ENCODE results near the gene RAB30. TPM values are rescaled to one million over a fixed set of nuclear protein-coding genes. Genes with fewer than 3 reads are reported as not detected.
"Not testable (repeated sequence)": the region's sequence is repeated elsewhere in the genome, so short reads cannot be mapped to it uniquely, and the experiment has no call there.

Gene RAB30
- total RNA-seq, 2 experiments from 2014 or later, result 8.8 to 13.3 TPM

DNA sequence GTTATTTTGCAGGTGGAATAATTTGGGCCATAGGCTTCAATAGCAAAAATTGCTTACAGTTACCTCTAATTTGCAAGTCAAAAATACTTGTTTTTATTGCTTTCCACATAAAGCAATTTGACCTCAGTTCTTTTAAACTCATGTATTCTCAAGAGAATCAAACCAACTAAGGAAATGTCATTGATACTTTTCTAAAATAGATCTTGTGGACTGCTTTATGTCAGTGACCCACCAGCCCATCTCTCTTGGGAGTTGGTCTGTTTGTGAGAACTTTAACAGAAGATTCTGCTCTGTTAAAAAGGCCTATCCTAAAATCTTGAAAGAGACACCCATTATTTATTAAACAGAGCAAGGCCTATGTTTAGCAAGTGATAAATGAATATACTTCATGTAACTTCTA is 94.9 kb downstream of the RAB30 start:
- peaks cover 15% of the 10 kb centered on the region for H3K36me3 Mint-ChIP-seq (ENCODE audit: low read depth)
- no peak overlapping the region for H3K4me3 Mint-ChIP-seq
- POLR2A ChIA-PET, result no interaction called here
- H3K27me3 Mint-ChIP-seq (ENCODE audit: low read depth), result peaks cover 6% of the 10 kb centered on the region
- H3K4me1 Mint-ChIP-seq (ENCODE audit: low read depth), result peaks cover 27% of the 10 kb centered on the region
- no peaks in the 10 kb centered on the region for H3K9me3 Mint-ChIP-seq (ENCODE audit: insufficient read depth)
- DNase-seq (no peak), ATAC-seq (no peak)
- CTCF ChIA-PET, result interaction anchor here (1.4 kb wide), 1 partner anchor 50 kb away, joined by 4 read pairs; no protein-coding TSS in a partner anchor
- H3K27ac Mint-ChIP-seq, result no peak overlapping the region

GRCh38 chr11:82975882-82976281 is 95.8 kb downstream of the RAB30 start:
- Mint-ChIP-seq H3K27me3 (ENCODE audit: low read depth) (peaks cover 6% of the 10 kb centered on the region), H3K27ac (no peak overlapping the region), H3K4me3 (no peak overlapping the region), H3K9me3 (ENCODE audit: insufficient read depth) (no peaks in the 10 kb centered on the region), H3K4me1 (ENCODE audit: low read depth) (peaks cover 35% of the 10 kb centered on the region), H3K36me3 (ENCODE audit: low read depth) (peaks cover 13% of the 10 kb centered on the region)
- ChIA-PET POLR2A (no interaction called here), CTCF (interaction anchor here (1.4 kb wide), 1 partner anchor 49 kb away, joined by 4 read pairs; no protein-coding TSS in a partner anchor)
- no peak for ATAC-seq
- no peak for DNase-seq

GRCh38 chr11:82974851-82975250 is 96.8 kb downstream of the RAB30 start:
- no peak overlapping the region for H3K27ac Mint-ChIP-seq
- H3K4me1 Mint-ChIP-seq (ENCODE audit: low read depth), result peaks cover 35% of the 10 kb centered on the region
- POLR2A ChIA-PET, result no interaction called here
- no peaks in the 10 kb centered on the region for H3K9me3 Mint-ChIP-seq (ENCODE audit: insufficient read depth)
- no peak overlapping the region for H3K4me3 Mint-ChIP-seq
- DNase-seq, result no peak
- peaks cover 6% of the 10 kb centered on the region for H3K27me3 Mint-ChIP-seq (ENCODE audit: low read depth)
- CTCF ChIA-PET, result interaction anchor here (1.3 kb wide), 2 partner anchors 54 to 112 kb away, joined by 3 read pairs; no protein-coding TSS in a partner anchor
- ATAC-seq, result no peak
- H3K36me3 Mint-ChIP-seq (ENCODE audit: low read depth), result peaks cover 10% of the 10 kb centered on the region

- Mint-ChIP-seq H3K27ac (no peak overlapping the region), H3K36me3 (ENCODE audit: low read depth) (peaks cover 10% of the 10 kb centered on the region), H3K4me3 (no peak overlapping the region), H3K27me3 (ENCODE audit: low read depth) (peaks cover 6% of the 10 kb centered on the region), H3K4me1 (ENCODE audit: low read depth) (peaks cover 35% of the 10 kb centered on the region), H3K9me3 (ENCODE audit: insufficient read depth) (no peaks in the 10 kb centered on the region)
- ChIA-PET POLR2A (no interaction called here), CTCF (interaction anchor here (1.3 kb wide), 2 partner anchors 54 to 111 kb away, joined by 3 read pairs; no protein-coding TSS in a partner anchor)
- no peak for DNase-seq
- ATAC-seq, result no peak
These were observed 97.6 kb downstream of the RAB30 start for GRCh38 chr11:82974135-82974534.

GRCh38 chr11:82972103-82972502 is 99.6 kb downstream of the RAB30 start:
- ATAC-seq (peak; percentile 35), DNase-seq (no peak)
- CTCF ChIA-PET, result interaction anchor here (0.8 to 1.5 kb wide), 6 partner anchors 12 to 184 kb away, joined by 3 to 11 read pairs (median 4); no protein-coding TSS in a partner anchor
- POLR2A ChIA-PET, result interaction anchor here (0.6 to 1.5 kb wide), 6 partner anchors 9 to 100 kb away, joined by 3 to 4 read pairs (median 4); partner anchors contain the start of genes DDIAS and RAB30
- H3K4me3 Mint-ChIP-seq, result peak overlapping the region; percentile 75
- no peaks in the 10 kb centered on the region for H3K9me3 Mint-ChIP-seq (ENCODE audit: insufficient read depth)
- peaks cover 20% of the 10 kb centered on the region for H3K4me1 Mint-ChIP-seq (ENCODE audit: low read depth)
- H3K27me3 Mint-ChIP-seq (ENCODE audit: low read depth), result peaks cover 6% of the 10 kb centered on the region
- H3K36me3 Mint-ChIP-seq (ENCODE audit: low read depth), result peaks cover 7% of the 10 kb centered on the region
- no peak overlapping the region for H3K27ac Mint-ChIP-seq

DNA sequence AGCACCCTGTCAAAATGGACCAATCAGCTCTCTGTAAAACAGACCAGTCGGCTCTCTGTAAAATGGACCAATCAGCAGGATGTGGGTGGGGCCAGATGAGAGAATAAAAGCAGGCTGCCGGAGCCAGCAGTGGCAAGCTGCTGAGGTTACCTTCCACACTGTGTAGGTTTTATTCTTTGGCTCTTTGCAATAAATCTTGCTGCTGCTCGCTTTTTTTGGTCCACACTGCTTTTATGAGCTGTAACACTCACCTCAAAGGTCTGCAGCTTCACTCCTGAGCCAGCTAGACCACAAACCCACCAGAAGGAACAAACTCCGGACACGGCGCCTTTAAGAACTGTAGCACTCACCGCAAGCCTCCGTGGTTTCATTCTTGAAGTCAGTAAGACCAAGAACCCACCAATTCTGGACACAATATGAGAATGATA is 100.2 kb downstream of the RAB30 start:
- not testable (repeated sequence) for H3K9me3 Mint-ChIP-seq (ENCODE audit: insufficient read depth); H3K27me3 Mint-ChIP-seq (ENCODE audit: low read depth); H3K36me3 Mint-ChIP-seq (ENCODE audit: low read depth)
- ATAC-seq (peak; percentile 72), DNase-seq (peak; percentile 78)
- ChIA-PET CTCF (interaction anchor here (0.8 to 1.5 kb wide), 5 partner anchors 11 to 185 kb away, joined by 3 to 11 read pairs (median 4); no protein-coding TSS in a partner anchor), POLR2A (interaction anchor here (0.9 to 1.5 kb wide), 5 partner anchors 9 to 101 kb away, joined by 3 to 4 read pairs (median 4); partner anchors contain the start of genes DDIAS and RAB30)
- H3K4me3 Mint-ChIP-seq, result peak overlapping the region; percentile 75
- peaks cover 22% of the 10 kb centered on the region for H3K4me1 Mint-ChIP-seq (ENCODE audit: low read depth)
- peak overlapping the region; percentile 88 for H3K27ac Mint-ChIP-seq

- not testable (repeated sequence) for H3K27ac Mint-ChIP-seq; ATAC-seq; H3K27me3 Mint-ChIP-seq (ENCODE audit: low read depth); H3K36me3 Mint-ChIP-seq (ENCODE audit: low read depth); H3K9me3 Mint-ChIP-seq (ENCODE audit: insufficient read depth); H3K4me3 Mint-ChIP-seq; DNase-seq
- POLR2A ChIA-PET, result interaction anchor here (1.2 to 1.5 kb wide), 2 partner anchors 8 to 69 kb away, joined by 4 read pairs; partner anchors contain the start of gene DDIAS
- peaks cover 25% of the 10 kb centered on the region for H3K4me1 Mint-ChIP-seq (ENCODE audit: low read depth)
- CTCF ChIA-PET, result interaction anchor here (1.0 to 1.5 kb wide), 4 partner anchors 10 to 44 kb away, joined by 3 to 11 read pairs (median 4); no protein-coding TSS in a partner anchor
These were observed 101.1 kb downstream of the RAB30 start for GRCh38 chr11:82970507-82971083.

DNA sequence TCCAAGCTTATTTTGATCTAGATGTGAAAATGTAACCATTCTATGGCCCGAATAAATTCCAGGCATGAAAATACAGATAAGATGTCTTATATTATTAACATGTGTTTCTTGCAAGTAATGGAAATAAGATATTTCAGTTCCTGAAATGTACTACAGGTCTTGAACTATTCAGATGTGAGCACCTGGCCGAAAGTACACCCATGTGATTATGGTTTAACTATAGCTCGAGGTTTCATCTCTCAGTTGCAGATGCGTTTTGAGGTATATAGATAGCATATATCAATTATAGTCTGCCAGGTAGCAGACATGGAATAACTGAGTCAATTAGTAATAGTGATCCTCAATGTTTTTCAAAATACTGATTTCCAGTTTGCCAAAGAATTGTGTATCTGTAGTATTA is 101.9 kb downstream of the RAB30 start:
- ATAC-seq, result no peak
- Mint-ChIP-seq H3K4me1 (ENCODE audit: low read depth) (peaks cover 27% of the 10 kb centered on the region), H3K9me3 (ENCODE audit: insufficient read depth) (no peaks in the 10 kb centered on the region), H3K27ac (no peak overlapping the region), H3K4me3 (no peak overlapping the region), H3K27me3 (ENCODE audit: low read depth) (peaks cover 6% of the 10 kb centered on the region), H3K36me3 (ENCODE audit: low read depth) (peaks cover 3% of the 10 kb centered on the region)
- DNase-seq, result no peak
- ChIA-PET POLR2A (no interaction called here), CTCF (interaction anchor here (1.0 kb wide), 1 partner anchor 35 kb away, joined by 3 read pairs; no protein-coding TSS in a partner anchor)

GRCh38 chr11:82967381-82967780 is 104.3 kb downstream of the RAB30 start:
- DNase-seq, result no peak
- H3K4me1 Mint-ChIP-seq (ENCODE audit: low read depth), result peaks cover 26% of the 10 kb centered on the region
- CTCF ChIA-PET, result no interaction called here
- no peak overlapping the region for H3K27ac Mint-ChIP-seq
- H3K4me3 Mint-ChIP-seq, result no peak overlapping the region
- POLR2A ChIA-PET, result no interaction called here
- H3K36me3 Mint-ChIP-seq (ENCODE audit: low read depth), result peaks cover 11% of the 10 kb centered on the region
- H3K27me3 Mint-ChIP-seq (ENCODE audit: low read depth), result peaks cover 5% of the 10 kb centered on the region
- ATAC-seq, result no peak
- H3K9me3 Mint-ChIP-seq (ENCODE audit: insufficient read depth), result peaks cover 6% of the 10 kb centered on the region

DNA sequence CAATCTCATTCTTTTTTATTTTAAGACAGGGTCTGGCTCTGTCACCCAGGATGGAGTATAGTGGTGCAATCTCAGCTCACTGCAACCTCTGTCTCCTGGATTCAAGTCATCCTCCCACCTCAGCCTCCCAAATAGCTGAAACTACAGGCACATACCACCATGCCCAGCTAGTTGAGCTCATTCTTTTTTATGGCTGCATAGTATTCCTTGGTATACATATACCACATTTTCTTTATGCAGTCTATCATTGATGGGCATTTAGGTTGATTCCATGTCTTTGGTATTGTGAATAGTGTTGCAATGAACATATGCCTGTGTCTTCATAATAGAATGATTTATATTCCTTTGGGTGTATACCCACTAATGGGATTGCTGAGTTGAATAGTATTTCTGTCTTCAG is 109.7 kb downstream of the RAB30 start:
- not testable (repeated sequence) for DNase-seq; H3K4me3 Mint-ChIP-seq; H3K27me3 Mint-ChIP-seq (ENCODE audit: low read depth); H3K27ac Mint-ChIP-seq; ATAC-seq
- peaks cover 51% of the 10 kb centered on the region for H3K4me1 Mint-ChIP-seq (ENCODE audit: low read depth)
- POLR2A ChIA-PET, result interaction anchor here (1.1 to 2.6 kb wide), 3 partner anchors 9 to 60 kb away, joined by 3 to 5 read pairs (median 4); partner anchors contain the start of gene DDIAS
- CTCF ChIA-PET, result interaction anchor here (1.3 to 2.8 kb wide), 2 partner anchors 9 to 28 kb away, joined by 5 to 11 read pairs; no protein-coding TSS in a partner anchor
- peaks cover 16% of the 10 kb centered on the region for H3K9me3 Mint-ChIP-seq (ENCODE audit: insufficient read depth)
- peaks cover 15% of the 10 kb centered on the region for H3K36me3 Mint-ChIP-seq (ENCODE audit: low read depth)

DNA sequence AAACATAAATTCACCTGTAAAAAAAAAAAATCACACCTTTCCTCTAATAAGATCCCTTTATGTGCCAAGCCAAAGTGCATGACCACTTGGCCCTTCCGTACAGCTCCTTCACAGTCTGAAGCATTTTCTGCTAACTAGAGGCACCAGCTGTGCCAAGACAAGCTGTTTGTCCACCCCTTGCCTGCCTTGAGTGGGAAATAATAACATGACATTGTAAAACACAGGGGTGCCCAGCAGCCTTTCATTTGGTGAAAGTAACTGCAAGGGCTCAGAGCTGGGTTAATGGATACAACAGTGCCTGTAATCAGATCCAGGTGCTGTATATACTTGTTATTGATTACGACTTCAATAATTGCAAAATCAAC is 110.9 kb downstream of the RAB30 start:
- no peak for ATAC-seq
- Mint-ChIP-seq H3K27me3 (ENCODE audit: low read depth) (peaks cover 3% of the 10 kb centered on the region), H3K4me3 (peak overlapping the region; percentile 58), H3K36me3 (ENCODE audit: low read depth) (peaks cover 17% of the 10 kb centered on the region), H3K4me1 (ENCODE audit: low read depth) (peaks cover 62% of the 10 kb centered on the region), H3K9me3 (ENCODE audit: insufficient read depth) (peaks cover 16% of the 10 kb centered on the region), H3K27ac (peak overlapping the region; percentile 85)
- ChIA-PET CTCF (interaction anchor here (0.8 to 2.8 kb wide), 12 partner anchors 11 to 113 kb away, joined by 3 to 11 read pairs (median 5); partner anchors contain the start of gene RAB30), POLR2A (interaction anchor here (0.9 to 2.6 kb wide), 6 partner anchors 18 to 198 kb away, joined by 3 to 6 read pairs (median 4); partner anchors contain the start of genes DDIAS, PCF11 and RAB30)
- peak; percentile 29 for DNase-seq
